Right atrium auricular region (tissue), 2 donors: ENCODE results near the gene SEMA4A. TPM values are rescaled to one million over a fixed set of nuclear protein-coding genes. Genes with fewer than 3 reads are reported as not detected.

Experiments
- DNase-seq: peaks from one replicate; pipeline ENCODE4 v3.0.0-alpha.2; 2019; ENCODE audit warnings: low spot score
- H3K27ac ChIP-seq, 2 donors: fragments of 200-600 bp; sonication (generic); 1 replicate in 1 of 2; 2 replicates in 1 of 2; pipeline ENCODE4 v1.5.1; 2016 to 2019
- H3K27me3 ChIP-seq, 2 donors: fragments of 200-600 bp; sonication (generic); one replicate each; pipeline versions ENCODE4 v1.5.1 to v1.6.0; 2017 to 2019
- H3K36me3 ChIP-seq: fragments of 200-600 bp; sonication (generic); one replicate; pipeline ENCODE4 v1.5.1; 2016
- H3K4me1 ChIP-seq, 2 donors: fragments of 200-600 bp; sonication (generic); one replicate each; pipeline versions ENCODE4 v1.5.1 to v1.6.0; 2017 to 2019
- H3K4me3 ChIP-seq, 2 donors: fragments of 200-600 bp; sonication (generic); 1 replicate in 1 of 2; 2 replicates in 1 of 2; pipeline ENCODE4 v1.5.1; 2017 to 2019; ENCODE audit warnings: mild to moderate bottlenecking in 1 of 2, moderate library complexity in 1 of 2
- H3K9me3 ChIP-seq, 2 donors: fragments of 200-600 bp; sonication (generic); one replicate each; pipeline ENCODE4 v1.5.1; 2019
- CTCF ChIP-seq, 2 donors: fragments of 200-600 bp; sonication (generic); IDR thresholded peaks; one replicate each; pipeline ENCODE4 v1.5.1; 2019; ENCODE audit warnings: antibody characterized with exemption in 2 of 2
- total RNA-seq, 2 donors: library from RNA; depleted of rRNA; stranded (reverse); fragments of >200 nt; gene quantifications; one replicate each; pipeline ENCODE4 v1.1.0, GENCODE V29; 2016

Gene SEMA4A
- total RNA-seq, 2 donors from 2014 or later, result 2.0 to 4.2 TPM

- Histone ChIP-seq H3K9me3 (no peaks in the 10 kb centered on the region), H3K4me1 (peaks cover 0 to 28% of the 10 kb centered on the region in 2 donors), H3K4me3 (no peak overlapping the region), H3K36me3 (peaks cover 18% of the 10 kb centered on the region), H3K27me3 (no peaks in the 10 kb centered on the region), H3K27ac (peak overlapping the region in 1 of 2 donors; percentile 57)
- DNase-seq, result no peak
- TF ChIP-seq CTCF (IDR thresholded peaks at IDR 0.05), result no peak
Observed at GRCh38 chr1:156217871-156218270, 64.5 kb downstream of the SEMA4A start.

- peaks cover 0 to 16% of the 10 kb centered on the region in 2 donors for H3K4me1 ChIP-seq
- H3K27ac ChIP-seq, result no peak overlapping the region
- peaks cover 33% of the 10 kb centered on the region for H3K36me3 ChIP-seq
- no peak for DNase-seq
- TF ChIP-seq CTCF (IDR thresholded peaks at IDR 0.05), result no peak
- H3K27me3 ChIP-seq, result no peaks in the 10 kb centered on the region
- no peak overlapping the region for H3K4me3 ChIP-seq
- H3K9me3 ChIP-seq, result no peaks in the 10 kb centered on the region
Observed at GRCh38 chr1:156220226-156220625, 66.8 kb downstream of the SEMA4A start.

- Histone ChIP-seq H3K4me3 (no peak overlapping the region), H3K27ac (no peak overlapping the region), H3K9me3 (no peaks in the 10 kb centered on the region), H3K4me1 (peaks cover 0 to 21% of the 10 kb centered on the region in 2 donors), H3K27me3 (no peaks in the 10 kb centered on the region), H3K36me3 (peaks cover 47% of the 10 kb centered on the region)
- no peak for DNase-seq
- TF ChIP-seq CTCF (IDR thresholded peaks at IDR 0.05), result no peak
Observed at GRCh38 chr1:156221986-156222692, 68.8 kb downstream of the SEMA4A start.

GRCh38 chr1:156225677-156226014, 72.3 kb downstream of the SEMA4A start:
- no peaks in the 10 kb centered on the region for H3K9me3 ChIP-seq
- H3K27ac ChIP-seq, result no peak overlapping the region
- TF ChIP-seq CTCF (IDR thresholded peaks at IDR 0.05), result peak in 1 of 2 donors; percentile 21
- no peak overlapping the region for H3K4me3 ChIP-seq
- no peaks in the 10 kb centered on the region for H3K27me3 ChIP-seq
- peaks cover 0 to 9% of the 10 kb centered on the region in 2 donors for H3K4me1 ChIP-seq
- no peak for DNase-seq
- H3K36me3 ChIP-seq, result peaks cover 49% of the 10 kb centered on the region

GRCh38 chr1:156226116-156226538, 72.7 kb downstream of the SEMA4A start:
- H3K9me3 ChIP-seq, result no peaks in the 10 kb centered on the region
- TF ChIP-seq CTCF (IDR thresholded peaks at IDR 0.05), result no peak
- H3K4me1 ChIP-seq, result peaks cover 0 to 9% of the 10 kb centered on the region in 2 donors
- peaks cover 44% of the 10 kb centered on the region for H3K36me3 ChIP-seq
- no peak overlapping the region for H3K27ac ChIP-seq
- H3K27me3 ChIP-seq, result no peaks in the 10 kb centered on the region
- no peak overlapping the region for H3K4me3 ChIP-seq
- DNase-seq, result no peak

GRCh38 chr1:156226782-156227181, 73.4 kb downstream of the SEMA4A start:
- no peaks in the 10 kb centered on the region for H3K9me3 ChIP-seq
- no peak overlapping the region for H3K4me3 ChIP-seq
- TF ChIP-seq CTCF (IDR thresholded peaks at IDR 0.05), result no peak
- DNase-seq, result no peak
- H3K36me3 ChIP-seq, result peaks cover 37% of the 10 kb centered on the region
- H3K27me3 ChIP-seq, result no peaks in the 10 kb centered on the region
- peaks cover 0 to 9% of the 10 kb centered on the region in 2 donors for H3K4me1 ChIP-seq
- no peak overlapping the region for H3K27ac ChIP-seq
